Measurements from ENCODE around the gene CRCP. TPM values are rescaled to one million over a fixed set of nuclear protein-coding genes. Genes with fewer than 3 reads are reported as not detected.
"Not testable (repeated sequence)": the region's sequence is repeated elsewhere in the genome, so short reads cannot be mapped to it uniquely, and the experiment has no call there.

CRCP gene
- total RNA-seq = 10 to 100 TPM; 15.4 to 31.1 (median 23.1) TPM
- polyA plus RNA-seq = 10 to 100 TPM; 11.3 to 16.2 TPM
- long read RNA-seq, donor 1, partial matches to known transcripts = 1 of 7 reads
- long read RNA-seq, donor 1, other reads (novel, unspliced or antisense) = 2 of 7 reads
- long read RNA-seq, donor 2, partial matches to known transcripts = 2 of 8 reads
- long read RNA-seq, donor 2, other reads (novel, unspliced or antisense) = 3 of 8 reads
- long read RNA-seq, donor 3, transcript CRCP-203 (6 exons, 3,009 nt) = major isoform, 13 of 18 reads
- long read RNA-seq, donor 3, partial matches to known transcripts = 0 of 18 reads
- long read RNA-seq, donor 3, other reads (novel, unspliced or antisense) = 4 of 18 reads

DNA sequence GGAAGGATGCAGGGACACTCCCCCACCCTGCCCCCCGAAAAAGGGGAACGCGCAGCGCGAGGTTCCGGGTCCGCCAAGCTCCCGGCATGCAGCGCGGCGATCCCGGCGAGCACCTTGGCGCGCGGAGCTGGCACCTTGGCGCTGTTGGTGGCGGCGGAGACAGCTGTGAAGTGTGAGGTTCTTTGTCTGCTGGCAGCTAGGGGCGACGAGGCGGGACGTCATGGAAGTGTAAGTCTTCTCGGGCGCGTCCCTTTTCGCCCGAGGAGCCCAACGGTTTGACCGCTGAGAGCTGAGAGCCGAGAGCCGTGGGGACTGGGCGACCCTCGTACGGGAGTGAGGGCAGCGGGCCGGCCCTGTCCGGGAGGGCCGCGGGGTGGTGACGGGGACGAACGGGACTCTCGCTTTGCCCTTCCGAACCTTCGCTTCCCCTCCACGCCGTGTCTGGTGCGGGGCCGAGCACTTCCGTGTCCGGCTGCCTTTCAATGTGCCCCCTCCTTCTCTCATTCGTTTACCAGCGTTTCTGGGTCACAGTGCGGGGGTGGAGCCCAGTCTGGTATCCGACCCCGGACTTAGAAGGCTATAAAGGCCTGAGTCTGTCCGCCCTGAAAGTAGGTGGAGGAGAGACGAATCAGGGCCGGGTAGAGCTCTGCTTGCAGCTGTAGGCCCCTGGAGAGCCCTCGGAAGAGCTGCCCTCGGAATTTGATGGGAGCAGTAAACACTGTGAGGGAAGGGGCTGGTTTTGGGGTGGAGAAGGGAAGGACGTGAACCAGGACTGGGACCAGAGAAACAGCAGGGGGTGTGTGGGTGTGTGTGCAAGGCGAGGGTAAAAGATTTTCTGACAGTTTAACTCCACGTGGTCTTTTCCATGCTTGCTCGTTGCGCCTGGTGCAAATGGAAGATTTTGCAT lies at the start of gene CRCP:
CRCP (plus strand) TSS at position 105 of the 907 bp plus-strand sequence; CDS start at position 221, 116 bp downstream.
- no peaks in the 10 kb centered on the region for H3K9me3 ChIP-seq
- TF ChIP-seq, protein P1, sequence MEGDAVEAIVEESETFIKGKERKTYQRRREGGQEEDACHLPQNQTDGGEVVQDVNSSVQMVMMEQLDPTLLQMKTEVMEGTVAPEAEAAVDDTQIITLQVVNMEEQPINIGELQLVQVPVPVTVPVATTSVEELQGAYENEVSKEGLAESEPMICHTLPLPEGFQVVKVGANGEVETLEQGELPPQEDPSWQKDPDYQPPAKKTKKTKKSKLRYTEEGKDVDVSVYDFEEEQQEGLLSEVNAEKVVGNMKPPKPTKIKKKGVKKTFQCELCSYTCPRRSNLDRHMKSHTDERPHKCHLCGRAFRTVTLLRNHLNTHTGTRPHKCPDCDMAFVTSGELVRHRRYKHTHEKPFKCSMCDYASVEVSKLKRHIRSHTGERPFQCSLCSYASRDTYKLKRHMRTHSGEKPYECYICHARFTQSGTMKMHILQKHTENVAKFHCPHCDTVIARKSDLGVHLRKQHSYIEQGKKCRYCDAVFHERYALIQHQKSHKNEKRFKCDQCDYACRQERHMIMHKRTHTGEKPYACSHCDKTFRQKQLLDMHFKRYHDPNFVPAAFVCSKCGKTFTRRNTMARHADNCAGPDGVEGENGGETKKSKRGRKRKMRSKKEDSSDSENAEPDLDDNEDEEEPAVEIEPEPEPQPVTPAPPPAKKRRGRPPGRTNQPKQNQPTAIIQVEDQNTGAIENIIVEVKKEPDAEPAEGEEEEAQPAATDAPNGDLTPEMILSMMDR (IDR thresholded peaks at IDR 0.05) = peak in 3 of 9 donors; percentile 31 to 46 (median 39)
- no peaks in the 10 kb centered on the region for H3K27me3 ChIP-seq
- H3K4me1 ChIP-seq = peaks cover 4 to 55% (median 45%) of the 10 kb centered on the region in 9 donors
- peak; percentile 95 to 97 (median 96) for ATAC-seq
- intact Hi-C loops (cut with DNase I) = loop anchor here in 2 of 10 donors (5.0 kb wide), 1 partner anchor 38 kb away; the partner anchor contains the start of gene ASL (in 2 of the 2)
- peak within 1 kb of the TSS; percentile 64 to 99 (median 86) for H3K4me3 ChIP-seq
- DNase-seq = peak; percentile 79 to 83
- H3K27ac ChIP-seq = peak within 1 kb of the TSS; percentile 87 to 99 (median 95)
- H3K36me3 ChIP-seq = peaks cover 0 to 11% (median 0%) of the 10 kb centered on the region in 9 donors
- WGBS, 2 donors = 0 to 1% methylated on average over 67 of the region's 67 CpGs

DNA sequence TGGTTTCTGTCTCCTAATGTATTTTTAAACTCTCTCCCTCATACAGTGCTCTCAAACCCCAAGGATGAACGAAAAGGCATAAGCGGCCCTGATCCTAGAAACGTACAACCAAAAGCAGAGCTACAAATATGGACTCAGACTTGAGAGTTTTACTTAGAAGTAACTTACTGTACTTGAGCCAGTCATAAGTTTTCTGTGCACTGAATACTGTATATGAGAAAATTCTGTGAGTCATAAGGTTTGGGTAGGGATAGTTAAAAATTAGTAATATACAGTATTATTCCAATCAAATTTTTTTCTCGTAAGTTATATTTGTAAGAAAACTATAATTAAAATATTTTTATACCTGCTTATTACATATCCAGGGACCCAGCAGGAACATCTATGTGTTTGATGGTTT lies 44.9 kb upstream of the CRCP start:
- Histone ChIP-seq H3K4me1 (no peaks in the 10 kb centered on the region), H3K27ac (no peak overlapping the region), H3K36me3 (no peaks in the 10 kb centered on the region), H3K27me3 (no peaks in the 10 kb centered on the region), H3K9me3 (no peaks in the 10 kb centered on the region), H3K4me3 (no peak overlapping the region)
- no peak for ATAC-seq
- 93 to 95% methylated on average over 4 of the region's 4 CpGs for WGBS, 2 donors
- TF ChIP-seq, protein P1 (IDR thresholded peaks at IDR 0.05) = no peak
- DNase-seq = no peak
- intact Hi-C loops (cut with DNase I) = loop anchor here in 1 of 10 donors (10.0 kb wide), 1 partner anchor 85 kb away; the partner anchor contains the start of gene GUSB

GRCh38 chr7:66070222-66070621 lies 44.4 kb upstream of the CRCP start:
- DNase-seq (no peak), ATAC-seq (no peak)
- Histone ChIP-seq H3K36me3 (no peaks in the 10 kb centered on the region), H3K9me3 (no peaks in the 10 kb centered on the region), H3K27ac (no peak overlapping the region), H3K27me3 (no peaks in the 10 kb centered on the region), H3K4me3 (no peak overlapping the region), H3K4me1 (peaks cover 0 to 3% (median 0%) of the 10 kb centered on the region in 9 donors)
- intact Hi-C loops (cut with DNase I) = loop anchor here in 1 of 10 donors (10.0 kb wide), 1 partner anchor 85 kb away; the partner anchor contains the start of gene GUSB
- WGBS, 2 donors = 91 to 92% methylated on average over 1 of the region's 1 CpG
- TF ChIP-seq, protein P1 (IDR thresholded peaks at IDR 0.05) = no peak

GRCh38 chr7:66072208-66072607 lies 42.4 kb upstream of the CRCP start:
- not testable (repeated sequence) for H3K4me3 ChIP-seq, H3K27ac ChIP-seq, H3K27me3 ChIP-seq, DNase-seq, H3K36me3 ChIP-seq, ATAC-seq, H3K9me3 ChIP-seq
- H3K4me1 ChIP-seq = peaks cover 0 to 17% (median 12%) of the 10 kb centered on the region in 9 donors
- intact Hi-C loops (cut with DNase I) = loop anchor here in 1 of 10 donors (10.0 kb wide), 1 partner anchor 87 kb away; the partner anchor contains the start of gene GUSB
- 48 to 55% methylated on average over 7 of the region's 7 CpGs for WGBS, 2 donors

Measured in heart right ventricle (tissue), 16 donors.